VCaP (cell line): Measurements from ENCODE around the gene TAF4.
A peak's percentile ranks its signal among the peaks of the same experiment; 100 is the strongest.

Source experiments
- H3K27ac ChIP-seq: fragments of 450-650 bp; 2 replicates; pipeline ENCODE4 v1.5.1; 2017
- TF ChIP-seq, protein P1 (sequence below): fragments of 450-650 bp; conservative IDR thresholded peaks from 2 replicates; pipeline ENCODE4 v1.5.1; 2017; ENCODE audit warnings: mild to moderate bottlenecking, moderate library complexity

The TAF4 gene

DNA sequence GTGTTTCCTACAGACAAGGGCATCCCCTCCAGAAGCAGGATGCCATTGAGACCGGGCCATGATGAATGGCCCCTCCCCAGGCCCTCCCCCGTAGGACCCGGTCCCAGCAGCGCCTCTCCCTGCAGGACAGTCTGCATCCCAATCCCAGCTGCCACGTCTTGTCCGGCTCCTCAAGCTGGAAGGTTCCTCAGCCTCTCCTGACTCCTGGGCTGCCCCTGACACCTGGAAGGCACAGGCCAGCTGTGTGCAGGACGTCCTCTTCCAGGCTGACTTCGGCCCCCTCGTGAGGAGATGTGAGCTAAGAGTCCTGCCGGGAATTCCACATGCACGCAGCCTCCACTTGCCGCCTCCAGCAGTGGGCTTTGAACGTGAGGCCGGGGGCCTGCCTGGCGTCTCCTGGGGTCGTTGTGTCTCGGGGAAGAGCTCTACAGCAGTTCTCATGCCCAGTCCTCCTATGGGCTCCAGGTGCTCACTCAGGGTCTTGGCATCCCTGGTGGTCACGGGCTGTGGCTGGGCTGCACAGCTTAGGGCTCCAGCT, 64.4 kb downstream of the TAF4 start:
- no peak overlapping the region for H3K27ac ChIP-seq
- TF ChIP-seq, protein P1, sequence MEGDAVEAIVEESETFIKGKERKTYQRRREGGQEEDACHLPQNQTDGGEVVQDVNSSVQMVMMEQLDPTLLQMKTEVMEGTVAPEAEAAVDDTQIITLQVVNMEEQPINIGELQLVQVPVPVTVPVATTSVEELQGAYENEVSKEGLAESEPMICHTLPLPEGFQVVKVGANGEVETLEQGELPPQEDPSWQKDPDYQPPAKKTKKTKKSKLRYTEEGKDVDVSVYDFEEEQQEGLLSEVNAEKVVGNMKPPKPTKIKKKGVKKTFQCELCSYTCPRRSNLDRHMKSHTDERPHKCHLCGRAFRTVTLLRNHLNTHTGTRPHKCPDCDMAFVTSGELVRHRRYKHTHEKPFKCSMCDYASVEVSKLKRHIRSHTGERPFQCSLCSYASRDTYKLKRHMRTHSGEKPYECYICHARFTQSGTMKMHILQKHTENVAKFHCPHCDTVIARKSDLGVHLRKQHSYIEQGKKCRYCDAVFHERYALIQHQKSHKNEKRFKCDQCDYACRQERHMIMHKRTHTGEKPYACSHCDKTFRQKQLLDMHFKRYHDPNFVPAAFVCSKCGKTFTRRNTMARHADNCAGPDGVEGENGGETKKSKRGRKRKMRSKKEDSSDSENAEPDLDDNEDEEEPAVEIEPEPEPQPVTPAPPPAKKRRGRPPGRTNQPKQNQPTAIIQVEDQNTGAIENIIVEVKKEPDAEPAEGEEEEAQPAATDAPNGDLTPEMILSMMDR = no peak

DNA sequence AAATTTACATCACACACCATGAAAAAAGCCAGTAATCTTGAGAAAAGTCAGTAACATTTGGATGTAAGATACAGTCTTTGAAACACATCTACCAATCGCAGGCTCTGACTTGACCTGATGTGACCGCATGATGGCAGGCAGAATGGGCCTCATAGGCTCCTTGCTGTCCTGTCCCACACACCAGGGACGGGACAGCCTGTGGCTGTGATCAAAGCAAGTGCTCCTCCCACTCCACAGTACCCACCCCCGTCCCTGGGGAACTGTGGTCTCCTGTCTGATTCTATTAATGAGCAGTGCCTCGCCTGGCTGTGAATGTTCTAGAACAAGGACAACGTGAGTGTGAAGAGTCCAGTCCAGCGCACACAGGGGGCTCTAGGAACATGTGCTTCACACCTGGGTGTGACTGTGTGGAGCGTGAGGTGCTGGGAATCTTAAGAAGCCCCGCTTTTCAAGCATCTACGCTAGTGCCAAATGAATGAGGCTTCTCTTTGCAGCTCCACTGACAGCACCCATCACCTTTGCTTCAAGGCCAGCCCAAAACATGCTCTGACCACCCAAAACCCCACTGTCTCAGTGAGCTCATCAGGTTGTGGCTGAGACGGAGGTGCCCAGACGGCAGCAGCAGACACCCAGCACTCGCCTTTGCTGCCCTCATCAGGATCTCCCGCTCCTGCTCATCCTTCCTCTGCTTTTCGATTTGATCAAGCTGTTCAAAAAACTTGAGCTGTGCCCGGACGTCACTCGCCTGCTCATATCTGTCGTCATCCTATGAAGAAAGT, 67.1 kb downstream of the TAF4 start:
- TF ChIP-seq, protein P1 = no peak
- peak overlapping the region; percentile 54 for H3K27ac ChIP-seq

DNA sequence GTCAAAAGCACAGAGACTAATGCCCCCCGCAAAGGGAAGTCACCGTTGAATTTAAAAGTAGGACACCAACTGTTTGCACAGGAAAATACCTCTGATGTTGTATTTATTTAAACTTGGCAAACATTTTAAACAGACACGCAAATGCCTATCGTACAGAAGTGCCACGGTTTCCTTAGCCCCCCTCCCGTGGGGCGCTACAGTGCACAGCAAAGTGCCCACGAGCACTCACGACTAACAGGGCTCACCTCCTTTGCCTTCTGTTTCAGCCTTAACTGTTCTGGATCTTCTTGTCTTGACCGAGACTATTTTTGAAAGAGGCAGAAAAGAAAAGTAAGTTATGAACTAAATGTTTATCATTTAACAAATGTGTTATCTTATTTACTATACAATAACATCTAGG, 67.8 kb downstream of the TAF4 start:
- TF ChIP-seq, protein P1 = no peak
- peak overlapping the region; percentile 54 for H3K27ac ChIP-seq

DNA sequence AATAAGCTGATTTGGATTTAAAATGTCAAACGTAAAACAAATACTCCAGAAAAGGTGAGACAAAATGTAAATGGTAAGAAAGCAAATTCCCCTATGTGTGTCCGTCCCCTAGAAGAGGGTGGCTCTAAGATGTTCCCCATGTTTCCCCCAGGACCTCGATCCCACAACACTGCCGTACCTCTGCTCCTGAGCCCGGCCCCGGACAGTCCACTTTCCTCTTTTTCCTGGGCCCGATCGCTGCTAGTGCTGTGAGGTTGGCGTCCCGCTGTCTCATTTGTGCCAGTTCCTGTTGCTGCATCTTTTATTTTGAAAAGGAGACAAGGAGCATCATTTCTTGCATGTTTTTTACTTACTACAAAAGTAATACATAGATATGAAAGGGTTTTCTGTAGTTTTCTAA, 68.3 kb downstream of the TAF4 start:
- H3K27ac ChIP-seq = peak overlapping the region; percentile 54
- TF ChIP-seq, protein P1 = no peak

DNA sequence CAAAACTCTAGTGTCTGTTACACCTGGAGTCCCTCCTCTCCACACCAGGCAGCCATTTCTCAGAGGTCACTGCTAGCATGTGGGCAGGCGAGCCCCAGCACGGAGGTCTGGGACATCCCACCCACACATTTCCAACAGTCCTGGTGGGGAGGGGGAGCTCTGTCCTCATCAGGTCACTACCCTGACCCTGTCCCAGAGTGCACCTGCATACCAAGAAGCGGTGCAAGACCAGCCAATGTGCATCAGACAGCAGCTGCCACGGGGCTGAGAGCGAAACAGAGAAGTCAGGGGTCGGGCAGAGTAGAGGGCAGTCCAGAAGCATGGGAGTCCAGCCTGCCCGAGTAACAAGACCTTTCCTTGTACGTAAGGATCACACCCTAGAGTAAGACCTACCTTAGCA, 71.1 kb downstream of the TAF4 start:
- TF ChIP-seq, protein P1 = no peak
- no peak overlapping the region for H3K27ac ChIP-seq

DNA sequence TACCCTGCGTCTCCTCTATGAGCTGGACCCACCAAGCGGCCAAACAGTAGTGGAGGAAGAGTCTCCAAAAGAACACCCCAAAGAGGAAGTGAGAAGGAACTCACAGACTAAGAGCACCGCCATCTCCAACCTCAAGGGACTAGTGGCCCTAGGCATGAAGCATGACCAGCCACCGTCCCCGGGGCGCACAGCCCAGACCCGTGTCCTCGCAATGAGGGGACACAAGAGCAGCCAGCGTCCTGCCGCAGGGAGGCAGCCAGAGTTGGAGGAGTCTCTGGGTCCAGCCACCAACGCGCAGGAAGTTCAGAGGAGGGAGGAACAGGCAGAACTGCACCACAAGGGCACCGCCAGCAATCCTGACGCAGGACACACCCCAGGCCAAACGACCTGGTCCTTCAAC, 72.6 kb downstream of the TAF4 start:
- no peak overlapping the region for H3K27ac ChIP-seq
- TF ChIP-seq, protein P1 = no peak

DNA sequence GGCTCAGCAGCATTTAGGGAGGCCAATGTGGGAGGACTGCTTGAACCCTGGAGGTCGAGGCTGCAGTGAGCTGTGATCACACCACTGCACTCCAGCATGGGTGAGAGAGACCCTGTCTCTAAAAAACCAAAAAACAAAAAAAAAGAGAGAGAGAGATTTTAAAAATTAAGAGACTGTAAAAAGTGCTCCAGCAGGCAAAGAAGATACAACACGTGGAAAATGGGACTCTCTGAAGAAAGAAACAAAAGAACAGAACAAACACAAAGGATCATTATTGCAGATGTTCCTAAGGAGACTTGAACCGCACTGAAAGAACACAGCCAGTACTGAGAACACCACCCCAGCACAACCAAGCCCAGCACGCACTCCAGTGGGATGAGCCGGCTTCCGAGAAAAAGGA, 74.2 kb downstream of the TAF4 start:
- TF ChIP-seq, protein P1 = no peak
- H3K27ac ChIP-seq = no peak overlapping the region
